GM12801 (cell line): Measurements from ENCODE around the gene IL19.

ENCODE experiments used
- CTCF ChIP-seq: IDR thresholded peaks from one replicate; pipeline ENCODE4 v1.5.1; 2011; ENCODE audit warnings: control low read depth; ENCODE audit not compliant: insufficient read length; ENCODE audit errors: extremely low read depth

IL19 gene

GRCh38 chr1:206823727-206824126, 53.2 kb downstream of the IL19 start:
- no peak for TF ChIP-seq CTCF

- no peak for TF ChIP-seq CTCF
These were observed 53.8 kb downstream of the IL19 start for GRCh38 chr1:206824331-206824730.

- no peak for TF ChIP-seq CTCF
These were observed 55.8 kb downstream of the IL19 start for GRCh38 chr1:206826394-206826793.

- TF ChIP-seq CTCF, result no peak
These were observed 57.5 kb downstream of the IL19 start for GRCh38 chr1:206828061-206828460.

- no peak for TF ChIP-seq CTCF
These were observed 58.2 kb downstream of the IL19 start for GRCh38 chr1:206828765-206829164.

GRCh38 chr1:206829282-206829681, 58.7 kb downstream of the IL19 start:
- no peak for TF ChIP-seq CTCF

GRCh38 chr1:206829875-206830274, 59.3 kb downstream of the IL19 start:
- no peak for TF ChIP-seq CTCF

- no peak for TF ChIP-seq CTCF
These were observed 61.1 kb downstream of the IL19 start for GRCh38 chr1:206831650-206832049.
